Measurements from ENCODE around the gene RAC3.
A peak's percentile ranks its signal among the peaks of the same experiment; 100 is the strongest.
"Not testable (repeated sequence)": the region's sequence is repeated elsewhere in the genome, so short reads cannot be mapped to it uniquely, and the experiment has no call there.

The RAC3 gene

GRCh38 chr17:82025401-82026107, 5.9 kb upstream of the RAC3 start:
- DNase-seq, result no peak

GRCh38 chr17:82028246-82028645, 3.2 kb upstream of the RAC3 start:
- no peak for DNase-seq

- no peak for DNase-seq
Measured at GRCh38 chr17:82028966-82029365, 2.5 kb upstream of the RAC3 start.

- DNase-seq, result no peak
Measured at GRCh38 chr17:82029391-82029790, 2.1 kb upstream of the RAC3 start.

- DNase-seq, result no peak
Measured at GRCh38 chr17:82029990-82030469, 1.4 kb upstream of the RAC3 start.

- peak; percentile 82 for DNase-seq
Measured at GRCh38 chr17:82030470-82031302, 792 bp upstream of the RAC3 start.

- peak; percentile 8 for DNase-seq
Measured at GRCh38 chr17:82031885-82032627, 578 bp downstream of the RAC3 start.

GRCh38 chr17:82033359-82034085, 2.0 kb downstream of the RAC3 start:
- no peak for DNase-seq

GRCh38 chr17:82034371-82035011, 3.0 kb downstream of the RAC3 start:
- DNase-seq, result no peak

- DNase-seq, result no peak
Measured at GRCh38 chr17:82035488-82035887, 4.0 kb downstream of the RAC3 start.

- DNase-seq, result no peak
Measured at GRCh38 chr17:82035956-82036633, 4.6 kb downstream of the RAC3 start.

GRCh38 chr17:82036634-82037091, 5.2 kb downstream of the RAC3 start:
- no peak for DNase-seq

- DNase-seq, result peak; percentile 92
Measured at GRCh38 chr17:82037092-82037888, 5.8 kb downstream of the RAC3 start, which contains the start of gene DCXR. Gene DCXR (minus strand): TSS chr17:82037697. CDS start chr17:82037682, 15 bp downstream.

GRCh38 chr17:82037889-82038195, 6.4 kb downstream of the RAC3 start:
- no peak for DNase-seq

GRCh38 chr17:82038796-82039409, 7.4 kb downstream of the RAC3 start:
- not testable (repeated sequence) for DNase-seq

- DNase-seq, result no peak
Measured at GRCh38 chr17:82039695-82040299, 8.3 kb downstream of the RAC3 start.

GRCh38 chr17:82041144-82041814, 9.8 kb downstream of the RAC3 start:
- DNase-seq, result no peak

GRCh38 chr17:82042649-82043048, 11.2 kb downstream of the RAC3 start:
- DNase-seq, result no peak

- no peak for DNase-seq
Measured at GRCh38 chr17:82043507-82043906, 12.0 kb downstream of the RAC3 start.
